Activated CD4-positive, alpha-beta T cell treated with anti-CD3 and anti-CD28 coated beads for 4 hours (primary cell): Measurements from ENCODE around the gene CEP170B.
"Not testable (repeated sequence)": the region's sequence is repeated elsewhere in the genome, so short reads cannot be mapped to it uniquely, and the experiment has no call there.

Source experiments
- DNase-seq, 2 donors: peaks; one replicate each; pipeline ENCODE4 v3.0.0-alpha.2; 2020

CEP170B gene

DNA sequence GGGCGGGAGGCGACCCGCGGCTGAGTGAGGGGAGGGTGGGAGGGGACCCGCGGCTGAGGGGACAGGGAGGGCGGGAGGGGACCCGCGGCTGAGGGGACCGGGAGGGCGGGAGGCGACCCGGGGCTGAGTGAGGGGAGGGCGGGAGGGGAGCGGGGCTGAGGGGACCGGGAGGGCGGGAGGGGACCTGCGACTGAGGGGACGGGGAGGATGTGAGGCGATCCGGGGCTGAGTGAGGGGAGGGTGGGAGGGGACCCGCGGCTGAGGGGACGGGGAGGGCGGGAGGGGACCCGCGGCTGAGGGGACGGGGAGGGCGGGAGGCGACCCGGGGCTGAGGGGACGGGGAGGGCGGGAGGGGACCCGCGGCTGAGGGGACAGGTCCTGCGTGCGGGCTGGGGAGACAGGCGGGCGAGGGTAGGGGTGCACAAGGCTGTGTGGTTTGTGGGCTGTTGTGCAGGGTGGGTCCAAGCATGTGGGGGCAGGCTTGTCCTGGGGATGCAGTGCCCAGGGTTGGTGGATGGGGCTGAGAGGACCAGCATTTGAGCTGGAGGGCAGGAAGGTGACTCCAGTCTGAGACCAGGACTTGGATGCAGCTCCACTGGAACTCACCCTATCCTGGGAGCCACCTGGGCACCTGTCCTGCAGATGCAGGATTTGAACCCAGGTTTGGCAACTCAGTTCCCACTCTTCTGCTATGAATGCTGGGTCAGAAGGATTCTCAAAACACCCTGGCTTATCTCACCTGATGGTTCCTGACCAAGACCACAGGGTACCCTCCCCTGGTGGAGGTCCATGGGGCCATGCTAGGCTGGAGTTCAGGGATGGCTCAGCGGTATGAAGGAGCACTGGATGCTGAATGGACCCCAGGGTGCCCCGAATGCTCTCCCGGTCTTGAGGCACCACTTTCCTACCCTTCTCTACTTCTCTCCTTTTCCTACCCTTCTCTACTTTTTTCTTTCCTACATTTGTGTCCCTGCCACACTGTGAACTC is 69.0 kb downstream of the CEP170B start:
- no peak for DNase-seq

GRCh38 chr14:104935026-104935650 is 70.1 kb downstream of the CEP170B start:
- no peak for DNase-seq

GRCh38 chr14:104935955-104936354 is 70.9 kb downstream of the CEP170B start:
- no peak for DNase-seq

GRCh38 chr14:104936361-104937155 is 71.5 kb downstream of the CEP170B start:
- no peak for DNase-seq

- DNase-seq = no peak
Measured at GRCh38 chr14:104937161-104937560, 72.1 kb downstream of the CEP170B start.

DNA sequence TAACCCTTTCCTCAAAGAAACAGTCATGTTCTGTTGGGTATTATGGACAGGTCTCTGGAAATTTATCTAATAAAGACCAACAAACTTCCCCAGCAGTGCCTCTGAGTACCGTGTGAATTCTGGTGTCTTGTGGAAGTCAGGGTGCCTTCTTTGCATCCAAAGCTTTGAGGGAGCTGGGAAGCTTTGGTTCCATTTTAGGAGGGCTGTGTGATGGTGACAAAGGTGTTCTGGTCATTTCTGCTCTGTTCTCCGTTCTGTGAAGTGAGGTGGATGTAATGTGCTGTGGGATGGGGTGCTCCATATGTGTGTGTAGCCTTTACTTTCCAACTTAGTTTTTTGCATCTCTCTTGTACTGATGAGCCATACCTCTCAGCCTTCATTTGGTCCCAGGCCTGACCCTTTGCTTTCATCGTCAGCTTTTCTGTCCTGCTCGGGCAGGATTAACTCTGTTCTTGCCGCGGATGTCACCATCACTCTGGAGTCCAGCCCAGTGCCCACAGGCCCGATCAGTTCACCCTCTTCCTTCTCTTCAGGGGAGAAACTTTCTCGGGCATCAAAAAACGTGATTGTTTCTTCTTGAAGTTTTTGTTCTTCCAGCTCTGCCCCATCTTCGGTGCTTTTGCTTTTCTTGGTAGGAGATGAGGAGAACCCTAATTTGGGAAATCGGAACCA is 72.8 kb downstream of the CEP170B start:
- DNase-seq = no peak

GRCh38 chr14:104938436-104938835 is 73.4 kb downstream of the CEP170B start:
- no peak for DNase-seq

DNA sequence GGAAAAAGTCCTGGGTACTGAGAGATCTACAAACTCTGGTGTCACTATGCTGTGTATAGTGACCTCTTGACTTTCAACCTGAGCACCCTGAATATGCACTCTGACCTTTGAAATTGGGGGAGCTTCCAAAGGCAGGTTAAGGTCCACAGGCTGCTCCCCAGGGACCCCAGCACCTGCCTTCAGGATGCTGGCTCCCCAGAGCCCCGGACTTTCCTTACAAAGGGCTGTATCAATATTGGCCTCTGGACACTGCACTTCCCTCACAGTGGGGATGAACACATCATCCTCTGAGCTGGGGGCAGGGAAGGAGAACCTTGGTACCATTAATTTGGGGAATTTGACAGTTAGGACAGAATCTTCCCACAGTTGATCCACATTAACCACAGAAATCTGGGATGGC is 73.9 kb downstream of the CEP170B start:
- DNase-seq = no peak

DNA sequence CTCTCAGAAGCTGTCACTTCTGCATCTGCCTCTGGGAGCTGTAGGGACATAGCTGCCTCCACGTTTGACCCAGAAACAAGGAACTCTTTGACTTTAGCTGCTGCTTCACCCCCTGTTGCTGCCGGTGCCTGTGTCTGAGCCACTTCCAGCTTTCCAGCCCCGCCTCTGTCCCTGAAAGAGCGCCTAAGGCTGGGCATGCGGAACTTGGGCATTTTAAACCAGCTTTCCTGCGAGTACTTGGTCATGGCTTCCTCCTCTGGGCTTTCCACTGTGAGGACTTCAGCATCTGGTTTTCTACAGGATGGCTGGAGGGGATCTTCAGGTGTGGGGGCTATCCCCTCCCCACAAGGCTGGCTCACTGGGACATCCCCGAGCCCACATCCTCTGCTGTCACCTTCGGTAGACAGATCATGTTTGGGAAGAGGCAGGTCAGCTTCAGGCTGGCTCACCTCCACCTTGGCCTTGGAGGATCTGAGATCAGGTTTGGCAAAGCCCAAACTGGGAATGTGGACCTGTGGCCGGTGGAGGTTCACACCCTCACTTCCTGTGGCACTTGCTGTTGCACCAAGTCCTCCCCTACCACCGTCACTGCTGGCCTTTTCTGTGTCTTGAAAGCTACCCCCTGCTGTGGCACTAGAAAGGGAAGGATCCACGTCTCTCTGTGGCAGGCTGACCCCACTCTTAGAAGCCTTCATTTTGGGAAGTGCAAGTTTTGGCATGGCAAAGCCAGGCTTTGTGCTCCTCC is 74.8 kb downstream of the CEP170B start:
- DNase-seq = no peak

DNA sequence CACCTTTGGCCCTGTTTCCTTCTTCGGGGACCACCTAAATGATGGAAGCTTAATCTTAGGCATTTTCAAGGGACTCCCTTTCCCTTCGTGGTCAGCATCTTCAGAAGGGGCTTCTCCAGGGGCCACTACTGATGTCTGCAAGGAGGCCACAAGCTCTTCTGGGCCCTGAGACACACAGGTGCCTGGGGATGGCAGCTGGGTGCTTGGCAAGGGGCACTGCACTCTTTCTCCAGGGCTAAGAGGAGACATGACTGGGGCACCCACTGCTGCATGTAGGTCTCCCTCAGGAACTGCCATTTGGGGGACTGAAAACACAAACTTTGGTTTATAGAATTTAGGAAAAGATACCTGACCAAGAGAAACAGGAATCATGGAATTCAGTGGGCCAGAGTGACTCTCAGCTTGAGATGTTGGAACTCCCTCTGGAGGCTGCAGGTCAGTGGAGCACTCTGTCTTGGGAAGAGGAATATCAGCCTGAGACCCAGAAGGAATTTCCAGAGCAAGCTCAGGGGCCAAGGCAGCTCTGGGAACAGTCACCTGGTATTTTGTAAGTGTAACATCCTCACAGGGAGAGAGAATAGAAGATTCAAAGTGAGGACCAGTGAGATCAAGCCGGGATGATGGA is 75.6 kb downstream of the CEP170B start:
- DNase-seq = no peak

- no peak for DNase-seq
Measured at GRCh38 chr14:104941508-104942365, 76.7 kb downstream of the CEP170B start.

DNA sequence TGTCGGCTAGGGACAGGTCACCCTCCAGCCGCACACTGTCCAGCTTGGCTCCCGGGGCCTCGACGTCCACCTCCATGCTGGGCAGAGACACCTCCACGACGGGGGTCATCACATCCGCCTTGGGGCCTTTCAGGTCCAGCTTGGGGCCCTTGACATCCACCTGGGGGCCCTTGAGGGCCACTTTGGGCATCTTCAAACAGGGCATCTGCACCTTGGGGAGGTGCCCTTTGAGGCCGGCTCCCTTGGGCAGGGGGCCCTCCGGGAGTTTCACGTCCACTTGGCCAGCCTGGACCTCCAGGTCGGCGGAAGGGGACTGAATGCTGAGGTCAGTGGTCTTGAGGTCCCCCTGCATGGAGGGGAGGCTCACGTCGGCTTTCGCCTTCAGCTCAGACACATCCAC is 77.5 kb downstream of the CEP170B start:
- DNase-seq = no peak

DNA sequence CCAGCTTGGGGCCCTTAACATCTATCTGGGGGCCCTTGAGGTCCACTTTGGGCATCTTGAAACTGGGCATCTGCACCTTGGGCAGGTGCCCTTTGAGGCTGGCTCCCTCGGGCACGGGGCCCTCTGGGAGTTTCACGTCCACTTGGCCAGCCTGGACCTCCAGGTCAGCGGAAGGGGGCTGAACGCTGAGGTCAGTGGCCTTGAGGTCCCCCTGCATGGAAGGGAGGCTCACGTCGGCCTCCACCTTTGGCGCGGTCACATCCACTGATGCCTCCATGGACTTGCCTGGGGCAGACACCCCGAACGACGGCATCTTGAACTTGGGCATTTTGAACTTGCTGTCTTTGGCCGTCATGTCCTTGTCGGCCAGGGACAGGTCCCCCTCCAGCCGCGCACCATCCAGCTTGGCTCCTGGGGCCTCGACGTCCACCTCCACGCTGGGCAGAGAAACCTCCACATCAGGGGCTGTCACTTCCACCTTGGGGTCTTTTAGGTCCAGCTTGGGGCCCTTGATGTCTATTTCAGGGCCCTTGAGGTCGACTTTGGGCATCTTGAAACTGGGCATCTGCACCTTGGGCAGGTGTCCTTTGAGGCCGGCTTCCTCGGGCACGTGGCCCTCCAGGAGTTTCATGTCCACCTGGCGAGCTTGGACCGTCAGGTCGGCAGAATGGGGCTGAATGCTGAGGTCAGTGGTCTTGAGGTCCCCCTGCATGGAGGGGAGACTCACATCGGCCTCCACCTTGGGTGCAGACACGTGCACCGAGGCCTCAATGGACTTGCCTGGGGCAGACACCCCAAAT is 78.3 kb downstream of the CEP170B start:
- DNase-seq = not testable (repeated sequence)

- DNase-seq = not testable (repeated sequence)
Measured at GRCh38 chr14:104944016-104944308, 78.9 kb downstream of the CEP170B start.

GRCh38 chr14:104944436-104945205 is 79.6 kb downstream of the CEP170B start:
- DNase-seq = not testable (repeated sequence)

- not testable (repeated sequence) for DNase-seq
Measured at GRCh38 chr14:104945266-104945665, 80.2 kb downstream of the CEP170B start.
